NCI-H1105 treated with DMSO at 0.1 percent for 48 hours (cell line): Measurements from ENCODE around the gene LGALS9.
"Not testable (repeated sequence)": the region's sequence is repeated elsewhere in the genome, so short reads cannot be mapped to it uniquely, and the experiment has no call there.

Experiments used
- DNase-seq: peaks from one replicate; lab custom pipeline; 2025; lab: John Stamatoyannopoulos, UW

Gene LGALS9

GRCh38 chr17:27686322-27686721, 55.3 kb downstream of the LGALS9 start:
- DNase-seq = not testable (repeated sequence)

- no peak for DNase-seq
These were observed 59.9 kb downstream of the LGALS9 start for GRCh38 chr17:27690882-27691281.

DNA sequence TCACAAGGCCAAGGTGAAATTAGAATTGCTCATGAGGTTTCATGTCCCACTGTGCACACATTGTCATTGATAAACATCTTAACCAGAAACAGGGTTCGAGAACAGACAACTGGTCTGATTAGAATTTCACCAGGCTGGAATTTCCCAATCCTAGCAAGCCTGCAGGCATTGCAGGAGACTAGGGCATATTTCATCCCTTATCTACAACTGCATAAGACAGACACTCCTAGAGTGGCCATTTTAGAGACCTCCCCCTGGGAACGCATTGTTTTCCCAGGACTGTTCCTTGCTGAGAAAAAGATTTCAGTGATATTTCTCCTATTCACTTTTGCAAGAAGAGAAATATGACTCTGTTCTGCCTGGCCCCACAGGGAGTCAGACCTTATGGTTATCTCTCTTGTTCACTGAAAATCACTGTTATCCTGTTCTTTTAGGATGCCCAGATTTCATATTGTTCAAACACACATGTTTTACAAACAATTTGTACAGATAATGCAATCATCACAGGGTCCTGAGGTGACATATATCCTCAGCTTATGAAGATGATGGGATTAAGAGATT, 64.3 kb downstream of the LGALS9 start:
- DNase-seq = not testable (repeated sequence)
